ENCODE measurements around the gene NCAM1. TPM values are rescaled to one million over a fixed set of nuclear protein-coding genes. Genes with fewer than 3 reads are reported as not detected.

Gene NCAM1
- total RNA-seq, 1 experiment from 2014 or later: 0.33 TPM

DNA sequence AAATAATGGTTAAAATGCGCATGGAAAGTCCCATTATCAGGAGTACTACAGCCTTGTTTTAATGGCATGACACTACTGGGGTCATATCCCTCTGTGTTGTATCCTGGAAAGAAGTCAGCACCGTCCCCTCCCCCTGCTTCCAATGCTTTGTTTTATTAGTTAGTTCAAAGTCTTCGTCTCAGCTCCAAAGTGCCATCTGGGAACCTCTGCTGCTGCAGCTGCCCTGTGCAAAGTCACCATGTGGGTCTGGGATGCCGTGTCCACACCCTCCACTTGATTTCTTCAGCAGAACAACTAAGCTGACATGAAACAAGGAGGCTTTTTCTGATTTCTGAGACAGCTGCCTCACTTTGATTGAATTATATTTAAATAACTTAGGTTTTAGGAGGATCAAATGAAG is 29.5 kb upstream of the NCAM1 start:
- H4K20me1 ChIP-seq (ENCODE audit: insufficient read depth): no peaks in the 10 kb centered on the region
- H3K27me3 ChIP-seq (ENCODE audit: insufficient read depth, low read depth): peaks cover 11% of the 10 kb centered on the region; the same call in 1 of the 2 replicates
- DNase-seq: no peak
- H3K4me1 ChIP-seq (replicated peaks; ENCODE audit: insufficient read depth): 0 out of 2 replicates have a peak, but pooled peaks cover 4% of the 10 kb centered on the region
- ChIA-PET CTCF (no interaction called here), POLR2A (ENCODE audit: unreplicated experiment) (no interaction called here)
- H3K9me3 ChIP-seq (ENCODE audit: insufficient read depth, low read depth): no peaks in the 10 kb centered on the region
- no peaks in the 10 kb centered on the region for H3K9me2 ChIP-seq (ENCODE audit: insufficient read depth)
- no peak overlapping the region for H3K27ac ChIP-seq
- TF ChIP-seq EZH2 (IDR thresholded peaks at IDR 0.05; ENCODE audit: low read depth) (no peak), CTCF (conservative IDR thresholded peaks at IDR 0.05) (no peak)
- H3K36me3 ChIP-seq (ENCODE audit: low read depth): no peaks in the 10 kb centered on the region
- H3F3A ChIP-seq (ENCODE audit: insufficient read depth, low read depth): no peaks in the 10 kb centered on the region
- H3K4me3 ChIP-seq: no peak overlapping the region
- intact Hi-C loops (cut with micrococcal nuclease; ENCODE audit: unreplicated experiment): no loop called here
- no peaks in the 10 kb centered on the region for H3K79me2 ChIP-seq (ENCODE audit: low read depth)
- H3K4me2 ChIP-seq: no peak overlapping the region
- BruUV-seq (replicated peaks): no TSS peak
- H2AFZ ChIP-seq: no peak overlapping the region

DNA sequence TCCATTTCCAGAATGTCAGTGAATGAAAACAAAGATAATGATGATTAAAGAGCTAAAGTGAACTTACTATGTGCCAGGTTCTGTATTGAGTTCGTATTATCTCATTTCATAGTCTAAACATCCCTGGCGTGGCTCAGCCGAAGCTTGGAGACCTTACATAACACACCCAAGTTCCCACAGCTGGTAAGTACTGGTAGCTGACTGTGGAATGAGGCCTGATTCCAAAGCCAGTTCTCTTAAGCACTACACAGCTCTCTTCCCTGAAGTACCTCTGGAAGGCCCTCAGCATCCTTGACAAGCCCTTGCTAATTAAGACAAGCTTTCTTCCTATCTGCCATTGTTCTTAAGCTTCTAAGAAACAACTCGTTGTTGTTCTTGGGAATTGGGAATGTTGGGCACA is 28.6 kb upstream of the NCAM1 start:
- H3K9me2 ChIP-seq (ENCODE audit: insufficient read depth): no peaks in the 10 kb centered on the region
- no peaks in the 10 kb centered on the region for H3K36me3 ChIP-seq (ENCODE audit: low read depth)
- H3K4me1 ChIP-seq (replicated peaks; ENCODE audit: insufficient read depth): peaks cover 10% of the 10 kb centered on the region
- intact Hi-C loops (cut with micrococcal nuclease; ENCODE audit: unreplicated experiment): no loop called here
- H3F3A ChIP-seq (ENCODE audit: insufficient read depth, low read depth): no peaks in the 10 kb centered on the region
- no peak overlapping the region for H3K4me3 ChIP-seq
- DNase-seq: no peak
- ChIA-PET CTCF (no interaction called here), POLR2A (ENCODE audit: unreplicated experiment) (no interaction called here)
- H3K9me3 ChIP-seq (ENCODE audit: insufficient read depth, low read depth): no peaks in the 10 kb centered on the region
- no TSS peak for BruUV-seq (replicated peaks)
- H3K4me2 ChIP-seq: no peak overlapping the region
- no peaks in the 10 kb centered on the region for H4K20me1 ChIP-seq (ENCODE audit: insufficient read depth)
- H3K27me3 ChIP-seq (ENCODE audit: insufficient read depth, low read depth): peaks cover 11% of the 10 kb centered on the region; the same call in 1 of the 2 replicates
- H3K27ac ChIP-seq: no peak overlapping the region
- TF ChIP-seq CTCF (conservative IDR thresholded peaks at IDR 0.05): no peak
- no peak for TF ChIP-seq EZH2 (IDR thresholded peaks at IDR 0.05; ENCODE audit: low read depth)
- no peak overlapping the region for H2AFZ ChIP-seq
- H3K79me2 ChIP-seq (ENCODE audit: low read depth): no peaks in the 10 kb centered on the region

DNA sequence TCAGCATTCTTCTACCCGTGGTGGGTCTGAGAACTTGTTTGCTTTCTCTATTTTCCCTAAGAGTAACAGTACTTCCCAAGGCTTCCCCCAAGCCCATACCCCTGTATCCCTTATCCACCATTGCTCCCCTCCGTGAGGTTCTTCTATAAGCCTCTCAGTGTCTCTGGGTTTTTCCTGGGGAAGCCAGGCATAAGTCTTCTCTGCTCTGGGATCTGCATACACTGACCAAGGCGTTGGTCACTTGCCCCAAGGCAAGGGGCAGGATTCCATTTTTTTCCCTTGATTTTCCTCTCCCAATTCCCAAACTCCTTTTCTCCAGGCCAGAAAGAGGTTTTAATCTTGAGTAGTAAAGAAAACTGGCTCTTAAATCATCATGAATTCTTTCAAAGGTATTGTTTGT is 27.2 kb upstream of the NCAM1 start:
- H3K27me3 ChIP-seq (ENCODE audit: insufficient read depth, low read depth): peaks cover 11% of the 10 kb centered on the region; the same call in 1 of the 2 replicates
- H3K4me2 ChIP-seq: no peak overlapping the region
- no peak for DNase-seq
- intact Hi-C loops (cut with micrococcal nuclease; ENCODE audit: unreplicated experiment): no loop called here
- no peaks in the 10 kb centered on the region for H3K9me3 ChIP-seq (ENCODE audit: insufficient read depth, low read depth)
- no peaks in the 10 kb centered on the region for H4K20me1 ChIP-seq (ENCODE audit: insufficient read depth)
- peaks cover 6% of the 10 kb centered on the region for H3K4me1 ChIP-seq (replicated peaks; ENCODE audit: insufficient read depth)
- H3K79me2 ChIP-seq (ENCODE audit: low read depth): no peaks in the 10 kb centered on the region
- no peak overlapping the region for H2AFZ ChIP-seq
- CTCF ChIA-PET: no interaction called here
- H3F3A ChIP-seq (ENCODE audit: insufficient read depth, low read depth): no peaks in the 10 kb centered on the region
- H3K4me3 ChIP-seq: no peak overlapping the region
- POLR2A ChIA-PET (ENCODE audit: unreplicated experiment): no interaction called here
- H3K9me2 ChIP-seq (ENCODE audit: insufficient read depth): no peaks in the 10 kb centered on the region
- TF ChIP-seq CTCF (conservative IDR thresholded peaks at IDR 0.05) (no peak), EZH2 (IDR thresholded peaks at IDR 0.05; ENCODE audit: low read depth) (no peak)
- BruUV-seq (replicated peaks): no TSS peak
- H3K27ac ChIP-seq: no peak overlapping the region
- H3K36me3 ChIP-seq (ENCODE audit: low read depth): no peaks in the 10 kb centered on the region
